Activated CD4-positive, alpha-beta T cell treated with anti-CD3 and anti-CD28 coated beads, Interleukin-2, amount 10 ng/mL, durations not matched to agents 24 days and 14 days (primary cell): ENCODE measurements around the gene SLC17A9. TPM values are rescaled to one million over a fixed set of nuclear protein-coding genes. Genes with fewer than 3 reads are reported as not detected.
"Not testable (repeated sequence)": the region's sequence is repeated elsewhere in the genome, so short reads cannot be mapped to it uniquely, and the experiment has no call there.

ENCODE experiments used
- DNase-seq: peaks from one replicate; pipeline ENCODE4 v3.0.0; 2022
- H3K27ac Mint-ChIP-seq: one replicate; pipeline ENCODE4 v1.8.0; 2022; ENCODE audit warnings: mild to moderate bottlenecking, mixed read lengths
- H3K27me3 Mint-ChIP-seq: one replicate; pipeline ENCODE4 v1.8.0; 2022; ENCODE audit warnings: mixed read lengths
- H3K36me3 Mint-ChIP-seq: one replicate; pipeline ENCODE4 v1.8.0; 2022; ENCODE audit warnings: low read depth, mild to moderate bottlenecking, mixed read lengths
- H3K4me1 Mint-ChIP-seq: one replicate; pipeline ENCODE4 v1.8.0; 2021; ENCODE audit warnings: mixed read lengths
- H3K4me3 Mint-ChIP-seq: one replicate; pipeline ENCODE4 v1.8.0; 2022; ENCODE audit warnings: mild to moderate bottlenecking, moderate library complexity, mixed read lengths
- H3K9me3 Mint-ChIP-seq: one replicate; pipeline ENCODE4 v1.8.0; 2021; ENCODE audit warnings: mixed read lengths
- intact Hi-C: fragments of 100-400 bp; cut with micrococcal nuclease; formaldehyde crosslinking; loops from one replicate; pipeline ENCODE4 v1.15.1; 2023
- total RNA-seq: library from RNA; stranded (reverse); gene quantifications from 2 replicates; pipeline ENCODE4 v1.2.3, GENCODE V29; 2022

SLC17A9 gene
- total RNA-seq, 1 donor from 2014 or later, result 13.0 TPM

DNA sequence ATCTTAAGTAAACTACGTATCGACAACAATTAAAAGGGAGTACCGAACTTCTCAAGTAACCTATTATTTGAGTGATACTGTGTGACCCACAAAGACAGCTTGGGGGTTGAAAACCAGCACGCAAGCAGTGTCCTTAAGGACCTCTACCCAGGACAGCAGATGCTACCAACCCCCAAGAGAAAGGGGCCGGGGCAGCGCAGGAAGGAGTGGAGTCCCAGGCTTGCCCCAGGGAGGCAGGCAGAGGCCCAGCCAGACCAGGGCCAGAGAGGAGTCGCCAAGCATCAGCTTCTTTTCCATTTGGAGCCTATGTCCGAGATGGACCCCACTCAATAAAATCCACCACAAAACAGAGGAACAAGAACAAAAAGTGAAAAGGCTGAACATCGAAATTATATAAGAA, 38.1 kb upstream of the SLC17A9 start:
- Mint-ChIP-seq H3K9me3 (no peaks in the 10 kb centered on the region), H3K36me3 (peaks cover 42% of the 10 kb centered on the region), H3K4me1 (peaks cover 44% of the 10 kb centered on the region)

DNA sequence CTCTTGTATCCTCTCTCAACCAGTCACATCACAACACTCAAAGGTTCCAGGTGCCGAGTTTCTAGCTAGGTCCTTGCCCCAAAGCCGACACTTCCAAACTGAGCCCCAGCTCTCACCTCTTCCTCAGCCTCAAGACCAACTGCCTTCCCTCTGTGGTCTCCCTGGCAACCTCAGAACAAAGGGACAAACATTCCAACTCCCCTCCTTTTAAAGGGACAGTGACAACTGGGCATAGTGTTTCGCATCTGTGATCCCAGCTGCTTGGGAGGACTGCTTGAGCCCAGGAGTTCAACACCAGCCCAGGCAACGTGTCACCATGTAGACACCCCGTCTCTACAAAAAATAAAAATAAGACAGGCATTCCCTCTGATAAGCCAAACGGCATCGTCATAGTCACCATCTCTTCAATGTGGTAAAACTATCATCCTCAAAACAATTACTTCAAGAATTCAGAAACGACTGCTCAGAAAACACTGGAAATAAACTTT, 37.5 kb upstream of the SLC17A9 start:
- intact Hi-C loops, result no loop called here
- DNase-seq, result peak; percentile 73
- H3K9me3 Mint-ChIP-seq, result no peaks in the 10 kb centered on the region
- H3K27me3 Mint-ChIP-seq, result no peaks in the 10 kb centered on the region
- peak overlapping the region; percentile 51 for H3K4me3 Mint-ChIP-seq
- peaks cover 37% of the 10 kb centered on the region for H3K36me3 Mint-ChIP-seq
- peak overlapping the region; percentile 81 for H3K27ac Mint-ChIP-seq
- peaks cover 49% of the 10 kb centered on the region for H3K4me1 Mint-ChIP-seq

More for the DNA sequence above, 38.1 kb upstream of the SLC17A9 start:
- no peak overlapping the region for H3K27ac Mint-ChIP-seq
- no peak overlapping the region for H3K4me3 Mint-ChIP-seq
- intact Hi-C loops, result no loop called here
- H3K27me3 Mint-ChIP-seq, result no peaks in the 10 kb centered on the region
- no peak for DNase-seq

GRCh38 chr20:62916703-62917476, 35.6 kb upstream of the SLC17A9 start:
- Mint-ChIP-seq H3K27me3 (no peaks in the 10 kb centered on the region), H3K27ac (peak overlapping the region; percentile 70), H3K36me3 (peaks cover 24% of the 10 kb centered on the region), H3K4me1 (peaks cover 59% of the 10 kb centered on the region), H3K4me3 (peak overlapping the region; percentile 42), H3K9me3 (no peaks in the 10 kb centered on the region)
- intact Hi-C loops, result no loop called here
- DNase-seq, result no peak

DNA sequence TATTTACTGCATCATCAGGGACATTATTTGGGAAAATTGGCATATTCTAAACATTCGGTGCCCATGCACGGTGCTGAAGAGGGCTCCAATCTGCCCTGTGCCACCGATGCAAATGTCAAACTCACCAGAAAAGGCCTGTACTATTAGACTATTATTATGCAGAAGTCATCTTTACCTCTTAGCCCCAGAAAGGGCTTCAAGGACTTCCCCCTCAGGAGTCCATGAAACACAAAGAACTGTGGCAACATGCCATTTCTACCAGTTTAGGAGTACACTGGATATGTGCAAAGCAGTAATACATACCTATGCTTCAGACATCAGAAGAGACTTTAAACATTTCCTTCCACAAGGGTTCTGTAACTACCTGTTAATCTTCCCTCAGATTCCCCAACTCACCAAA, 34.8 kb upstream of the SLC17A9 start:
- H3K27ac Mint-ChIP-seq, result peak overlapping the region; percentile 82
- intact Hi-C loops, result loop anchor here (2.0 kb wide), 1 partner anchor 17 kb away; no protein-coding TSS in a partner anchor
- no peaks in the 10 kb centered on the region for H3K27me3 Mint-ChIP-seq
- peaks cover 21% of the 10 kb centered on the region for H3K36me3 Mint-ChIP-seq
- DNase-seq, result no peak
- peak overlapping the region; percentile 76 for H3K4me3 Mint-ChIP-seq
- no peaks in the 10 kb centered on the region for H3K9me3 Mint-ChIP-seq
- peaks cover 66% of the 10 kb centered on the region for H3K4me1 Mint-ChIP-seq

DNA sequence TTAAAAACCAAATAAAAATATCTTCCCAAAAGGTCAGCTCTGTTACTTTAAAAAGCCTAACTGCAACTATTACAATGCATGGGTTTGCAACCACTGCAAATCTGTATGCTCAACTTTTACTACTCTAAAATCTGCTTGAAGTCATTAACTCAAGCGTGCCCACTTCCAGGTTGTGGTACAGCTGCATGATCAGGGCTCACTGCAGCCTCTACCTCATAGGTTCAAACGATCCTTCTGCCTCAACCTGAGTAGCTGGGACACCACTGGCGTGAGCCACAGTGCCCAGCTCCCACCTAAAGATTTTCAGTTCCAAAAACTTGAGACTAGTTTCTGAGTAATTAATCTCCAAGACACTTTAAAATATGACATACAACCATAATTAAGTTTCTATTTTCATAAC, 34.4 kb upstream of the SLC17A9 start:
- Mint-ChIP-seq H3K36me3 (peaks cover 18% of the 10 kb centered on the region), H3K9me3 (no peaks in the 10 kb centered on the region), H3K27ac (peak overlapping the region; percentile 82), H3K27me3 (no peaks in the 10 kb centered on the region), H3K4me1 (peaks cover 68% of the 10 kb centered on the region), H3K4me3 (peak overlapping the region; percentile 76)
- intact Hi-C loops, result loop anchor here (2.0 kb wide), 1 partner anchor 17 kb away; no protein-coding TSS in a partner anchor
- peak; percentile 81 for DNase-seq

- DNase-seq, result peak; percentile 85
- Mint-ChIP-seq H3K27ac (peak overlapping the region; percentile 82), H3K27me3 (no peaks in the 10 kb centered on the region), H3K4me3 (peak overlapping the region; percentile 76), H3K36me3 (peaks cover 17% of the 10 kb centered on the region), H3K9me3 (no peaks in the 10 kb centered on the region), H3K4me1 (peaks cover 68% of the 10 kb centered on the region)
- intact Hi-C loops, result loop anchor here (2.0 kb wide), 1 partner anchor 18 kb away; no protein-coding TSS in a partner anchor
These were observed 33.7 kb upstream of the SLC17A9 start for GRCh38 chr20:62918831-62919230.

- Mint-ChIP-seq H3K27ac (peak overlapping the region; percentile 82), H3K9me3 (no peaks in the 10 kb centered on the region), H3K4me3 (peak overlapping the region; percentile 76), H3K36me3 (peaks cover 19% of the 10 kb centered on the region), H3K4me1 (peaks cover 68% of the 10 kb centered on the region), H3K27me3 (no peaks in the 10 kb centered on the region)
- intact Hi-C loops, result no loop called here
- DNase-seq, result no peak
These were observed 32.4 kb upstream of the SLC17A9 start for GRCh38 chr20:62920039-62920645.

DNA sequence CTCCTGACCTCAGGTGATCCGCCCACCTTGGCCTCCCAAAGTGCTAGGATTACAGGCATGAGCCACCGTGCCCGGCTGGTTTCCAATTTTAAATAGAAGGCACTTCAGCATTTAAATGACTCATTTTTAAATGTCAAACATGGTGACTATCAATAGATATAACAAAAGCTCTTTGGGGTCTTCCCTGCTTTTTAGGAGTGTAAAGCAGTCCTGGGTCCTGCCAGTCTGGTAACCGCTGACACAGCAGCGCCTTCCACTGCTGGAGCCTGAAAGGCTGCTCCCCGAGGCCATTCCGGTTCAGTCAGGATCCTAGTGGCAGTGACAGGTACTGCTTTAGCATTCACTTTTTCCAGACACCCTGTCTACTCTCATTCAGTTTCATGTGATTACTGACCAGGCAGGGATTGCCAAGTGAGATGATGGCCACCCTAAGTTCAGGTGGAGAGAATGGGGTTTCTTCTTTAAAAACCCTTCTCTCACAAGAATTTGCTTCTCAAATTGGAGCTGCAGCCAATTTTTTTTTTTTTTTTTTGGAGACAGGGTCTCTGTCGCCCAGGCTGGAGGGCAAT, 31.3 kb upstream of the SLC17A9 start:
- Mint-ChIP-seq H3K27me3 (no peaks in the 10 kb centered on the region), H3K9me3 (no peaks in the 10 kb centered on the region), H3K4me3 (peak overlapping the region; percentile 55), H3K27ac (peak overlapping the region; percentile 89), H3K36me3 (peaks cover 21% of the 10 kb centered on the region), H3K4me1 (peaks cover 62% of the 10 kb centered on the region)
- DNase-seq, result peak; percentile 89
- intact Hi-C loops, result loop anchor here (1.0 kb wide), 1 partner anchor 16 kb away; no protein-coding TSS in a partner anchor

DNA sequence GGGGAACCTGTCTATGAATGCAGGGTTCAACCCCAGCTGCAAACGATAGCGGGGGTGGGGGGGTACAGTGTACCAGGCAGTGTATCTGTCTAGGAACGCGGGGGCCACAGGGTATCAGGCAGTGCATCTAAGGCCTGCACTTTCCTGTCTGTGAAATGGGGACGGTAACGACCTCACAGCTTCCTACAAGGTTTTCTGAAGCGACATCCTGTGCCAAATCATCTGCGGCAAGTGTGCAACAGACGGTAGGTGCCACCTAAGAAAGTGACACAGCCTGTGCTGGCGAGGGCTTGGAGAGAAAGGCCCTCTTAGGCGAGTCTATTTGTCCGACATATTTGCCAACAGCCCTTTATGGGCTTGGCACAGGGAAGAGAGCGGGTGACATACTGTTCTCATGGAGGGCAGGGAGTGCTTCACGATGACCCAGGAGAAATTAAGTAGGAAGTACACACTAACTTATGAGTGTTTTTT, 30.0 kb upstream of the SLC17A9 start:
- H3K27ac Mint-ChIP-seq, result peak overlapping the region; percentile 88
- intact Hi-C loops, result no loop called here

DNA sequence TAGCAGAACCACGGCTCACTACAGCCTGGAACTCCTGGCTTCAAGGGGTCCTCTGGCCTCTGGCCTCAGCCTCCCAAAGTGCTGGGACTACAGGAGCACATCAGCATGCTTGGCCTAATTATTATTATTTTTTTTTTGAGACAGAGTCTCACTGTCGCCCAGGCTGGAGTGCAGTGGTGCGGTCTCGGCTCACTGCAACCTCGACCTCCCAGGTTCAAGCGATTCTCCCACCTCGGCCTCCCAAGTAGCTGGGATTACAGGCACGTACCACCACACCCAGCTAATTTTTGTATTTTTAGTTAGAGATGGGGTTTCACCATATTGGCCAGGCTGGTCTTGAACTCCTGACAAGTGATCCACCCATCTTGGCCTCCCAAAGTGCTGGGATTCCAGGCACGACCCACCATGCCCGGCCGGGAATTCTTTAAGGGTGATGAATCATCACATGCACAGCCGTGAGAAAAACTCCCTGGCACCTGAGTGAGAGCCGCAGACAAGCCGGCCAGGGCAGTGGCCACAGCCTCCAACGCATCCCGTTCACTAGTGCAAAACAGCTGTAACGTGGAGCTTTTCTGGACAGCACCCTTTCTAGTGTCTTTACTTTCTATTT, 29.3 kb upstream of the SLC17A9 start:
- Mint-ChIP-seq H3K4me3 (peak overlapping the region; percentile 71), H3K36me3 (peaks cover 16% of the 10 kb centered on the region), H3K4me1 (peaks cover 63% of the 10 kb centered on the region), H3K27ac (peak overlapping the region; percentile 88)
- DNase-seq, intact Hi-C loops, H3K27me3 Mint-ChIP-seq, H3K9me3 Mint-ChIP-seq: not testable (repeated sequence)

More for the DNA sequence above, 30.0 kb upstream of the SLC17A9 start:
- Mint-ChIP-seq H3K4me1 (peaks cover 63% of the 10 kb centered on the region), H3K4me3 (peak overlapping the region; percentile 71), H3K36me3 (peaks cover 14% of the 10 kb centered on the region), H3K9me3 (no peaks in the 10 kb centered on the region), H3K27me3 (no peaks in the 10 kb centered on the region)
- DNase-seq, result peak; percentile 81

DNA sequence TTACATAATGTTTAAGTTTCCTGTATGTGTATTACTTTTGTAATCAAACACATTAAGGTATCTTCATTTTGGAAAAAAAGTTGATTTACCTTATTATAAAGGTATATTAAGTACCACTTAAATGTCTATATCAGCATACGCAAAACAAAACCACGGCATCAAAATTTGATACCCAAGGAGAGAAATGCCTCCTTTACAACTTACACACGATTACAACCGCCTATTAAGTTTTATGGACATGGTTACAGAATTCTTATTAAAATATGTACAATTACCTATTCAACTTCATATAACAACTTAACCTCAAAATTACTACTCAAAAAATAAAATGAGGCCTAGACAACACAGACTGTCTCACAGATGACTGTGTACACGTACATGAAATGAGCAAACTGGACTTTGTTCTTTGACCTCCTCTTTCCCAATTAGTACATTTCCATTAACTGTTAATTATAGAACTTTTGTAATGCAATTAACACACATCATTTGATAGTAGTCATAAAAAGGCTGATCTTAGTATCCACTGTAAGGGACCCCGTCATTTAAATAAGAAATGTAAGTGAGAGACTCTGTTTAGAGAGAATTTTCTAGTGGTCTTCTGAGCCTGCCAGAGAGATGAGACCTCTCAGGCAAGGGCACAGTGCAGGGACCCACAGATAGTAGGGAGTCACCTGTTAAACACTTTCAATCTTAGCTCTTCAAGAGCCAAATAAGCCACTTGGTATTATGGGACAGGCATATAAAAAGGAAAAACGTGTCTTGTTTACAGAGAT, 28.7 kb upstream of the SLC17A9 start:
- Mint-ChIP-seq H3K9me3 (no peaks in the 10 kb centered on the region), H3K36me3 (peaks cover 16% of the 10 kb centered on the region), H3K27ac (peak overlapping the region; percentile 96), H3K4me1 (peaks cover 62% of the 10 kb centered on the region), H3K27me3 (no peaks in the 10 kb centered on the region), H3K4me3 (peak overlapping the region; percentile 85)
- intact Hi-C loops, result no loop called here
- no peak for DNase-seq

DNA sequence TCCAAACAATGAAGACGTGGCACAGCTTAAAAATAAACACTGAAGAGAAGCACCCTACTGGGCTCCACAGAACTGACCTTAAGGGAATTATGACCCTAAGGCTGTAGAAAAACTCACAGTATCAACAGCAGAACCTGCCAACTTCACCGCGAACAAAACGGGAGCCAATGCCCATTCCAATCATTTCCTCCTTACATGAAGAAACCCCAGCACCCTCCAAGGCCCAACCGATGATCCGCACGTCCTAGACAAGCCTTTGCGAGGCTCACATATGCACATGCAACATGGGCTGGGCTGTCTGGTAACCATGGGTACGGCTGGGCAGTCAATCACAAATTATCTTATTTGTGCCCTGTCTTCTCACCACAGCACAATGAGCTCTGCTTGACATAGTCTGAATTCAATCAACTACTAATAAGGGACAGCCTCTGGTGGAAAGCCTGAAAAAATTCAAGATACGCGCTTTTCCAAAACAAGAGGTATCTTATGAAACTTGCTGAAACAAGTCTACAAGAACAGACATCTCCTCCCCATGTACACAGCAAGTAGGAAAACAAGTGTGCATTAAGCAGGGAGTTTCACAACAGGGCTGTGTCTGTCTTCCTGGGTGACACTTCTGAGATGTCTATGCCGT, 27.9 kb upstream of the SLC17A9 start:
- H3K4me1 Mint-ChIP-seq, result peaks cover 57% of the 10 kb centered on the region
- no peaks in the 10 kb centered on the region for H3K9me3 Mint-ChIP-seq
- H3K4me3 Mint-ChIP-seq, result peak overlapping the region; percentile 85
- no peaks in the 10 kb centered on the region for H3K27me3 Mint-ChIP-seq
- H3K27ac Mint-ChIP-seq, result peak overlapping the region; percentile 96
- intact Hi-C loops, result loop anchor here (1.0 kb wide), 1 partner anchor 24 kb away; no protein-coding TSS in a partner anchor
- peaks cover 16% of the 10 kb centered on the region for H3K36me3 Mint-ChIP-seq
- DNase-seq, result peak; percentile 71
